Measurements from ENCODE around the gene ELFN1.

ELFN1 gene

GRCh38 chr7:1626769-1627168, 43.3 kb upstream of the ELFN1 start:
- TF ChIP-seq CTCF (IDR thresholded peaks at IDR 0.05; ENCODE audit: control insufficient read depth, extremely low read depth, insufficient read depth) = no peak
- DNase-seq (ENCODE audit: low read depth) = no peak
- no peak overlapping the region for H3K4me3 ChIP-seq (ENCODE audit: low read depth, low read length)

- no peak for DNase-seq (ENCODE audit: low read depth)
- H3K4me3 ChIP-seq (ENCODE audit: low read depth, low read length) = no peak overlapping the region
- no peak for TF ChIP-seq CTCF (IDR thresholded peaks at IDR 0.05; ENCODE audit: control insufficient read depth, extremely low read depth, insufficient read depth)
Measured at GRCh38 chr7:1630700-1631336, 39.3 kb upstream of the ELFN1 start.

- no peak for TF ChIP-seq CTCF (IDR thresholded peaks at IDR 0.05; ENCODE audit: control insufficient read depth, extremely low read depth, insufficient read depth)
- DNase-seq (ENCODE audit: low read depth) = no peak
- no peak overlapping the region for H3K4me3 ChIP-seq (ENCODE audit: low read depth, low read length)
Measured at GRCh38 chr7:1631678-1632077, 38.4 kb upstream of the ELFN1 start.

- no peak for DNase-seq (ENCODE audit: low read depth)
- TF ChIP-seq CTCF (IDR thresholded peaks at IDR 0.05; ENCODE audit: control insufficient read depth, extremely low read depth, insufficient read depth) = no peak
- no peak overlapping the region for H3K4me3 ChIP-seq (ENCODE audit: low read depth, low read length)
Measured at GRCh38 chr7:1632506-1632905, 37.6 kb upstream of the ELFN1 start.

- no peak for TF ChIP-seq CTCF (IDR thresholded peaks at IDR 0.05; ENCODE audit: control insufficient read depth, extremely low read depth, insufficient read depth)
- DNase-seq (ENCODE audit: low read depth) = no peak
- H3K4me3 ChIP-seq (ENCODE audit: low read depth, low read length) = no peak overlapping the region
Measured at GRCh38 chr7:1632916-1633785, 36.9 kb upstream of the ELFN1 start.

GRCh38 chr7:1635401-1635800, 34.7 kb upstream of the ELFN1 start:
- TF ChIP-seq CTCF (IDR thresholded peaks at IDR 0.05; ENCODE audit: control insufficient read depth, extremely low read depth, insufficient read depth) = no peak
- no peak overlapping the region for H3K4me3 ChIP-seq (ENCODE audit: low read depth, low read length)
- DNase-seq (ENCODE audit: low read depth) = no peak
